Sigmoid colon (tissue), 4 donors: ENCODE data around the gene SUMF2.

Experiments
- EP300 ChIP-seq, 4 donors: sonication (generic); formaldehyde crosslinking; IDR thresholded peaks; one replicate each; pipeline ENCODE4 v1.6.1; 2017; ENCODE audit warnings: antibody characterized with exemption in 4 of 4
- POLR2A ChIP-seq, 2 donors: fragments of 450-650 bp; IDR thresholded peaks; one replicate each; pipeline ENCODE4 v1.6.1; 2016; ENCODE audit warnings: antibody characterized with exemption in 2 of 2, mild to moderate bottlenecking in 2 of 2, moderate library complexity in 2 of 2
- POLR2AphosphoS5 ChIP-seq, 4 donors: sonication (generic); formaldehyde crosslinking; IDR thresholded peaks; one replicate each; pipeline ENCODE4 v1.6.1; 2017; ENCODE audit warnings: antibody characterized with exemption in 4 of 4
- TF ChIP-seq, protein P1 (sequence below), 4 experiments: fragments of 450-650 bp in 3 of 4; fragments of 200-600 bp in 1 of 4; IDR thresholded peaks; one replicate each; pipeline ENCODE4 v1.5.1; 2016 to 2019; ENCODE audit warnings: antibody characterized with exemption in 4 of 4, mild to moderate bottlenecking in 3 of 4, moderate library complexity in 2 of 4

DNA sequence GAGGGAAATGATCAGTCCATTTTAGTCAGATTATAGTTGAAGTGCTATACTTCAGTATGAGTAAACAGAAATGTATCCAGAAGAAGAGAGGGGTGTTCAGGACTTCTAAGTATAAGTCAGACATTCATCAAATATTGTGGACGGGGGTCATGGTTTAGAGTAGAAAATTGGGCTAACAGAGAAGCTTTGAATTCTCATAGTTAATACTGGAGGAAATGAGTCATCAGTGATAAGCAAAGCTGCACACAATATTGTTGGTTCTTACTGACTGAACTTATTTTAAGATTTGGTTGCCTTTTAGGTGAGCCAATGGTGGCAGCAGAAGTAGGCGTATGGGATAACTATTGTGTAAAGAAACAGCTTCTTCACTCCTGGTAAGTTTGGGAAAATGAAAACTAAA lies 1.7 kb upstream of the SUMF2 start:
- TF ChIP-seq, protein P1, sequence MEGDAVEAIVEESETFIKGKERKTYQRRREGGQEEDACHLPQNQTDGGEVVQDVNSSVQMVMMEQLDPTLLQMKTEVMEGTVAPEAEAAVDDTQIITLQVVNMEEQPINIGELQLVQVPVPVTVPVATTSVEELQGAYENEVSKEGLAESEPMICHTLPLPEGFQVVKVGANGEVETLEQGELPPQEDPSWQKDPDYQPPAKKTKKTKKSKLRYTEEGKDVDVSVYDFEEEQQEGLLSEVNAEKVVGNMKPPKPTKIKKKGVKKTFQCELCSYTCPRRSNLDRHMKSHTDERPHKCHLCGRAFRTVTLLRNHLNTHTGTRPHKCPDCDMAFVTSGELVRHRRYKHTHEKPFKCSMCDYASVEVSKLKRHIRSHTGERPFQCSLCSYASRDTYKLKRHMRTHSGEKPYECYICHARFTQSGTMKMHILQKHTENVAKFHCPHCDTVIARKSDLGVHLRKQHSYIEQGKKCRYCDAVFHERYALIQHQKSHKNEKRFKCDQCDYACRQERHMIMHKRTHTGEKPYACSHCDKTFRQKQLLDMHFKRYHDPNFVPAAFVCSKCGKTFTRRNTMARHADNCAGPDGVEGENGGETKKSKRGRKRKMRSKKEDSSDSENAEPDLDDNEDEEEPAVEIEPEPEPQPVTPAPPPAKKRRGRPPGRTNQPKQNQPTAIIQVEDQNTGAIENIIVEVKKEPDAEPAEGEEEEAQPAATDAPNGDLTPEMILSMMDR (IDR thresholded peaks at IDR 0.05), result no peak
- TF ChIP-seq EP300 (IDR thresholded peaks at IDR 0.05) (no peak), POLR2A (IDR thresholded peaks at IDR 0.05) (no peak), POLR2AphosphoS5 (IDR thresholded peaks at IDR 0.05) (no peak)
